Lower lobe of right lung (tissue), 2 donors: ENCODE measurements around the gene GMDS. TPM values are rescaled to one million over a fixed set of nuclear protein-coding genes. Genes with fewer than 3 reads are reported as not detected.

Experiments used
- ATAC-seq, 2 donors: fragments of 200-7000 bp; cut with Tn5 transposase; one replicate each; pipeline ENCODE4 v1.9.1; 2020 to 2022; ENCODE audit warnings: mild to moderate bottlenecking in 2 of 2, moderate library complexity in 2 of 2
- DNase-seq: peaks from one replicate; pipeline ENCODE4 v3.0.0-alpha.2; 2020
- H3K27ac ChIP-seq: fragments of 200-600 bp; one replicate; pipeline ENCODE4 v1.8.0; 2022
- H3K27me3 ChIP-seq: fragments of 200-600 bp; one replicate; pipeline ENCODE4 v1.8.0; 2022; ENCODE audit warnings: low read depth
- H3K36me3 ChIP-seq: fragments of 200-600 bp; one replicate; pipeline ENCODE4 v1.8.0; 2022; ENCODE audit warnings: mild to moderate bottlenecking
- H3K4me1 ChIP-seq: fragments of 200-600 bp; one replicate; pipeline ENCODE4 v1.8.0; 2022
- H3K4me3 ChIP-seq: fragments of 200-600 bp; one replicate; pipeline ENCODE4 v1.8.0; 2022; ENCODE audit warnings: mild to moderate bottlenecking
- H3K9me3 ChIP-seq: fragments of 200-600 bp; one replicate; pipeline ENCODE4 v1.8.0; 2022
- intact Hi-C: fragments of 100-400 bp; cut with DNase I; formaldehyde crosslinking; loops from one replicate; pipeline ENCODE4 v1.11.0; 2022
- total RNA-seq: library from RNA; stranded (reverse); fragmentation: NEBNext Ultra II Directional; extraction: Animal tissue kit (Norgen Biotek cat#: 25700); gene quantifications from one replicate; pipeline ENCODE4 v1.2.1, GENCODE V29; 2021
- TF ChIP-seq, protein P1 (sequence below): fragments of 200-600 bp; IDR thresholded peaks from one replicate; pipeline ENCODE4 v1.8.0; 2022; ENCODE audit warnings: antibody characterized with exemption, mild to moderate bottlenecking
- donor health status: DM: no; HTN: yes; CAD: no; lungs with severe emphysema.

GMDS gene
- total RNA-seq, 1 donor from 2014 or later = 12.7 TPM

DNA sequence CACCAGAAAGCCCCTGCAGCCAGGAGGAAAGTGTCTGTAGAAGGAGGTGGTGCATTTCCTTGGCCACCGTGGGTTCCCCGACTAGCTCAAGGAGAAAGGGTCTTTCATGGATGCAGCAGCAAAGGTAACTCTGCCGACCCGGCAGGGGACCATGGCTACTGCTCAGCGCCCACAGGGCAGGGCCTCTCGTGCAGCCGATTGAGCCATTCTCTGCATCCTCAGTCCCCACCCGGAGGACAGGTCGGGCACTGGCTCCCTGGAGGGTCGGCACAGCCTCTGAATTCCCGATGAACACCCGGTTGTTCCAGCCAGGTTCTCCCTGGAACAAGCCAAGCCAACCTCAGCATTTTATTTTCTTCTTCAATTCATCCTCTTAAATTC lies 659.7 kb downstream of the GMDS start:
- Histone ChIP-seq H3K4me3 (no peak overlapping the region), H3K27ac (no peak overlapping the region), H3K9me3 (no peaks in the 10 kb centered on the region), H3K27me3 (no peaks in the 10 kb centered on the region), H3K4me1 (no peaks in the 10 kb centered on the region), H3K36me3 (no peaks in the 10 kb centered on the region)
- intact Hi-C loops = no loop called here
- TF ChIP-seq, protein P1, sequence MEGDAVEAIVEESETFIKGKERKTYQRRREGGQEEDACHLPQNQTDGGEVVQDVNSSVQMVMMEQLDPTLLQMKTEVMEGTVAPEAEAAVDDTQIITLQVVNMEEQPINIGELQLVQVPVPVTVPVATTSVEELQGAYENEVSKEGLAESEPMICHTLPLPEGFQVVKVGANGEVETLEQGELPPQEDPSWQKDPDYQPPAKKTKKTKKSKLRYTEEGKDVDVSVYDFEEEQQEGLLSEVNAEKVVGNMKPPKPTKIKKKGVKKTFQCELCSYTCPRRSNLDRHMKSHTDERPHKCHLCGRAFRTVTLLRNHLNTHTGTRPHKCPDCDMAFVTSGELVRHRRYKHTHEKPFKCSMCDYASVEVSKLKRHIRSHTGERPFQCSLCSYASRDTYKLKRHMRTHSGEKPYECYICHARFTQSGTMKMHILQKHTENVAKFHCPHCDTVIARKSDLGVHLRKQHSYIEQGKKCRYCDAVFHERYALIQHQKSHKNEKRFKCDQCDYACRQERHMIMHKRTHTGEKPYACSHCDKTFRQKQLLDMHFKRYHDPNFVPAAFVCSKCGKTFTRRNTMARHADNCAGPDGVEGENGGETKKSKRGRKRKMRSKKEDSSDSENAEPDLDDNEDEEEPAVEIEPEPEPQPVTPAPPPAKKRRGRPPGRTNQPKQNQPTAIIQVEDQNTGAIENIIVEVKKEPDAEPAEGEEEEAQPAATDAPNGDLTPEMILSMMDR = no peak
- DNase-seq (no peak), ATAC-seq (no peak)

DNA sequence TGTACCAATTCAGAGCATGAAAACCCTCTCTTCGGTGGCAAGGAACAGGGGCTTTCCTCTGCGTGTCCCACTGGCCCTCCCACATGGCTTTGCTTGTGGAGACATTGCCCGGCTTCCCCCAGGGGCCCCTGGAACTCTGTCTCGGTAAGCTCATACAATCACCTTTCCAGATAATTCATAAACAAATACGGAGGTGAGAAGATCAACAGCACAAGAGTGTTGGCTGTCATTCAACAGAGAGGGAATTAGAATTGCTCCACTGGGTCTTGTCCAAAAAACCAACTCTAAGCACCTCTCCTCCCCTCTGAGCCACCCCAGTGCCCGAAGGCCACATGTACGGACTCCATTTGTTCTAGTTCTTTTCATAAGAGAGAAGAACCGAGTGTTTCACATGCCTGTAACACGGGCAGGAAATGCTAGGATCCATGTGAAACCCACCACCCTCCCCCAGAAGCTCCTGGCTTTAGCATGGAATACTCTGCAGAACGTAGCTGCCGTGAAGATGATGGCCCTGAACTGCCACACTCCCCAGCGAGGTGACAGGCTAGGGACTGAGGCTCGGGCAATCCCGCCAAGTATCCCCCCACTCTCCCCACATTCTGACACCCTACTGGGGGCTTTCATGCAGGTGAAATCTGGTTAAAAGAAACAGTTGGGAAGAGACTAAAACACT lies 660.3 kb downstream of the GMDS start:
- no peaks in the 10 kb centered on the region for H3K27me3 ChIP-seq
- DNase-seq = no peak
- H3K4me3 ChIP-seq = no peak overlapping the region
- ATAC-seq = no peak
- intact Hi-C loops = no loop called here
- H3K36me3 ChIP-seq = no peaks in the 10 kb centered on the region
- TF ChIP-seq, protein P1 = no peak
- H3K4me1 ChIP-seq = no peaks in the 10 kb centered on the region
- no peaks in the 10 kb centered on the region for H3K9me3 ChIP-seq
- no peak overlapping the region for H3K27ac ChIP-seq

DNA sequence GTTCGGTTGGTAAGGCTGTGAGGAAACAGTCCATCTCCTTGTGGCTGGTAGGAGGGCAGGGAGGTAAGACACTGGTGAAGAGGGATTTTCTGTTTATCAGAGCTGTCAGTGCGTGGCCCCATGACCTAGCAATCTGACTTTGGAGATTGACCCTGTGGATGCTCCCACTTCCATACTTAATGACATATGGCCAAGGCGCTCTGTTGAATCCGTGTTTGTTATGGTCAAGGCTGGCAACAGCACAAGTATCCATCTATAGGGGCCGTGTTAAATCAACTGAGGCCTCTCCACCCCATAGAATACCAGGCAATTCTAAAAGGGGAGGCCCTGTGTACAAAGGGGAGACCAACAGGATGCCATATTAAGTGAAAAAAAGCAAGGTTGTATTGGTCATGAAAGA lies 661.3 kb downstream of the GMDS start:
- ATAC-seq = no peak

DNA sequence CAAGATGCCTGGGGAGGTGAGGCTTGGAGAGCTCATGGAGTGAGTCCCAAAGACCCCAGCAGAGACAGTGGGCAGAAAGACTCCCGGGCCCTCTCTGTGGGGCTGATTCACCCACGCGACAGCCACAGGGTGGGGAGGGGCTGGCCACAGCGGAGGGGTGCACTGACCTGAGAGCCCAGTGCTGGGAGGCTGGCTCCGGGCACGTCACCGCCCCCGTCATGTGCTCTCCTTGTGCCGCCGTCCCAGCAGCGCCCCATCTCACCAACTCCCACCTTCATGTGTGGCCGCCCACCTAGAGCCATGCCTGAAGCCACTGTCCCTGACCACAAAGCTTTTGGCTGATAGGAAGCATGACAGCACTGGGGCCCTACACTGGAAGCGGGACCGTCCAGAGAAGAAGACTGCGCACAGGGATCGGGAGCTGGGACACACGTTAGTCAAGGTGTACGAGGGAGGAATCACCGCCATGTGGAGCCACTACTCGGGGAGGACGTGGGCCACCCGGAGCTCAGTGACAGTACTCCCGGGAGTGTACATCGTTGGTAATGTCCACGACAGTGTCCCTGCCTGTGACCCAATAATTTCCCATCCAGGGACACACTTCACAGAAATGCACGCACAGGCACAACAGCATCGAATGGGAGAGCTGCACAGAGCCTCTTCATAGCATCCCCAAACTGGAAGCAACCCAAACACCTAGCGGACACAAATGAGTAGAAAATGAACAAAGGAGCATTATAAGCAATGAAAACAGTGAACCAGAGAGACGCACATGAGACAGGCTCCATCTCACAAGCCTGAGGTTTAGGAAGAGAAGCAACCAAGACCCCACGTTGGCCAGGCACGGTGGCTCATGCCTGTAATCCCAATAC lies 664.0 kb downstream of the GMDS start:
- H3K9me3 ChIP-seq = no peaks in the 10 kb centered on the region
- no peaks in the 10 kb centered on the region for H3K36me3 ChIP-seq
- ATAC-seq (no peak), DNase-seq (no peak)
- intact Hi-C loops = no loop called here
- H3K4me3 ChIP-seq = no peak overlapping the region
- H3K27me3 ChIP-seq = no peaks in the 10 kb centered on the region
- TF ChIP-seq, protein P1 = no peak
- H3K4me1 ChIP-seq = no peaks in the 10 kb centered on the region
- no peak overlapping the region for H3K27ac ChIP-seq

More for the DNA sequence above, 661.3 kb downstream of the GMDS start:
- intact Hi-C loops = no loop called here
- H3K27ac ChIP-seq = no peak overlapping the region
- no peaks in the 10 kb centered on the region for H3K4me1 ChIP-seq
- no peaks in the 10 kb centered on the region for H3K27me3 ChIP-seq
- H3K4me3 ChIP-seq = no peak overlapping the region
- DNase-seq = no peak
- no peaks in the 10 kb centered on the region for H3K9me3 ChIP-seq
- no peaks in the 10 kb centered on the region for H3K36me3 ChIP-seq
- TF ChIP-seq, protein P1 = no peak

DNA sequence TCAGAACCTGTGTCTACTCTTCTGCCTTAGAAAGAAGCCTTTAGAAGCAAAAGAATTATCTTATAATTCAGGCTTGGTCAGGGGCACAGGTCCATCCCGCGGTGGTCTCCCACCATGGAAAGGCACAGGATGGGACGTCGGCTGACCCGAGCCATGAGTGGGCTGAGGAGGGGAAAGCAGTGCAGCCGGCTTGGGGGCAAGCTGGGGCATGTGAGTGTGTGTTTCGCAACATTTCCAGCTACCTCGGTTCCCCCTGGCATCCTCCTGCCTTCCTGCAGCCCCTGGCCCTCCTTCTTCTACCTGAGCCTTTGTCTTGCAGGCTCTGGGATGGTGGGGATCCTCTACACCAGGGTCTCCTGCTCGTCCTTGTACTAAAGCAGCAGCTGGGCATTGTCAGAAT lies 664.8 kb downstream of the GMDS start:
- DNase-seq (no peak), ATAC-seq (no peak)
- H3K4me1 ChIP-seq = no peaks in the 10 kb centered on the region
- H3K36me3 ChIP-seq = no peaks in the 10 kb centered on the region
- TF ChIP-seq, protein P1 = no peak
- no peaks in the 10 kb centered on the region for H3K9me3 ChIP-seq
- no peak overlapping the region for H3K27ac ChIP-seq
- no peaks in the 10 kb centered on the region for H3K27me3 ChIP-seq
- H3K4me3 ChIP-seq = no peak overlapping the region
- intact Hi-C loops = no loop called here
